ENCODE data around the gene IL36A.
A peak's percentile ranks its signal among the peaks of the same experiment; 100 is the strongest.

Gene IL36A, protein sequence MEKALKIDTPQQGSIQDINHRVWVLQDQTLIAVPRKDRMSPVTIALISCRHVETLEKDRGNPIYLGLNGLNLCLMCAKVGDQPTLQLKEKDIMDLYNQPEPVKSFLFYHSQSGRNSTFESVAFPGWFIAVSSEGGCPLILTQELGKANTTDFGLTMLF

GRCh38 chr2:113005030-113005509 lies at the start of gene IL36A:
TSS of gene IL36A (plus strand) at chr2:113005459. CDS start at chr2:113005872, 413 bp downstream.
- H3K27me3 Mint-ChIP-seq = peaks cover 48% of the 10 kb centered on the region
- H3K4me1 Mint-ChIP-seq = no peaks in the 10 kb centered on the region
- H3K36me3 Mint-ChIP-seq = no peaks in the 10 kb centered on the region
- no peak within 1 kb of the TSS for H3K27ac Mint-ChIP-seq
- no peak within 1 kb of the TSS for H3K4me3 Mint-ChIP-seq
- peaks cover 12% of the 10 kb centered on the region for H3K9me3 Mint-ChIP-seq
- ATAC-seq = no peak

DNA sequence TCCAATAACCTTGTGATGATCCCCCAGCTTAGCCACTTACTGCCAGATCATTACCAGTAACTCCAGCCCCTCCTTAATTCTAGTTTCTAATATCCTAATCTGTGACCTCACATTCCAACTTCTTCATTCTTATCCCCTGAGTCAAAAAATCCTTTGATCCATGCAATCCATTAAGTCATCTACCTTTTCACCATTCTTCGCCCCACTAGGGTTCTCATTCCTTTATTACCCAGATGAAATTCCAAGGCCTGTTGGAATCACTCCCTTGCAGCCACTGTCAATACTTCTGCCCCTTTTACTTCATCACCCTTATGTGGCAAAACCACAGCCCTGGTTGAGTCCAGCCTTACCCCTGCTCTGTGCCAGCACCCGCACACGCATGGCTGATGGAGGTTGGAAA lies 47.7 kb upstream of the IL36A start:
- Mint-ChIP-seq H3K4me3 (no peak overlapping the region), H3K36me3 (no peaks in the 10 kb centered on the region), H3K27ac (no peak overlapping the region), H3K27me3 (peaks cover 6% of the 10 kb centered on the region), H3K9me3 (no peaks in the 10 kb centered on the region), H3K4me1 (no peaks in the 10 kb centered on the region)
- ATAC-seq = no peak

DNA sequence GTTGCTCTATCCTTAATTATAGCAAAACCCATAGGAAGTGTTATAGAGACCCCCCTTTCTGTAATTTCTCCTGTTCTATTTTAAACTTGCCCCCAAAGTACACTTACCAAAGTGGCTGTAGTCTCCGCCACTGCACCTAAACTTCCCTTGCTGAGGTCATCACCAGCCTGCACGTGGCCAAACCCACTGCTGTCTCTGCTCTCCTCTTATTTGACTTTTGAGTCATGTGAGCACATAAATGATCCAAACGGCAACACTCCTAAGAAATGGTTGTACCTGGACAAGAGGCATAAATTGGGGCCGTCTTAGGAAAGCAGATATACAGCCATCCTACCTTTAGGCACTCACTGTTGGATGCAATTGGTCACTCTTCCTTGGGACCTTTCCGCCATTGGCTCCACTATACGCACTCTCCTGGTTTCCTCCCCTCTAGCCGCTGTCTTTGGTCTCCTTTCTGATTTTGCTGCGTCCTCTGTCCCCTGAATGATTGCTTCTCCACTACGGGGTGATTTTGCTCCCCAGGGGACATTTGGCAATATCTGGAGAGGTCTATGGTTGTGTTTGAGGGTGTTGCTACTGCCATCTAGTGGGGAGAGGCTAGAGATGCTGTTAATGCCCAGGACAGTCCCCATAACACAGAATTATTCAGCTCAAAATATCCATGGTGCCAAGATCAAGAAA lies 46.7 kb upstream of the IL36A start:
- peak; percentile 71 for ATAC-seq
- Mint-ChIP-seq H3K9me3 (no peaks in the 10 kb centered on the region), H3K27me3 (no peaks in the 10 kb centered on the region), H3K36me3 (no peaks in the 10 kb centered on the region), H3K27ac (no peak overlapping the region), H3K4me1 (no peaks in the 10 kb centered on the region), H3K4me3 (no peak overlapping the region)

DNA sequence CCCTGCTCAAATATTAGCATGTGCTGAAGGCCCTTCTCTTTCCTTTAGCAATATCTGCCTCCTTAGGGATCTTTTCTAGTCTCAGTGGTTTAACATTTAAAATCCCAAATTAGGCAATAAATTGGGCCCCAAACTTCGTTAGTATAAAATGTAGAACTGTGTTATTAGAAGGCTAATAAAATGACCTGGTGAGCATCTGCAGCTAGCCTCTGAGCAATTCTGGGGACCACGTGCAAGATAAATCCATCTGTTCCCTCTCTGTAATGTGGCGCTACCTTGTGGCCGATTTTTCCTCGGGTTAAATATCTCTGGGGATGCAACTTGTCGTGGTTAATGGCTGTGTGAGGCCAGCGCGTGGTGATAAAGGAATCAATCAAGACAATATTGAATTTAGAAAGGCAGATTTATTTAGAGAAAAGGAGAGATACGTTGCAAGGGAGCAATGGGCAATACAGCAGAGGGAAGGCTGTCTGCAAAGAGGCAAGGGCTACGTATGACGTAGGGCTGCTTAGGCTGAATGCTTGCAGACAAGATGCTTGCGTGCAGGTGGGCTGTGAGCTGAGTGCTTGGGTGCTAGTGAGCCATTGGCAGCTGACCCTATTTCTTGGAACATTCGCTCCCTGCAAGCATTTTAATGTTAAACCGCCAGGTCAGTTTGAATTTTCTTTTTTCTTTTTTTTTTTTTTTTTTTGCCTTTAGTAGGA lies 46.0 kb upstream of the IL36A start:
- no peaks in the 10 kb centered on the region for H3K36me3 Mint-ChIP-seq
- no peaks in the 10 kb centered on the region for H3K4me1 Mint-ChIP-seq
- no peaks in the 10 kb centered on the region for H3K9me3 Mint-ChIP-seq
- no peaks in the 10 kb centered on the region for H3K27me3 Mint-ChIP-seq
- no peak for ATAC-seq
- no peak overlapping the region for H3K4me3 Mint-ChIP-seq
- no peak overlapping the region for H3K27ac Mint-ChIP-seq

- Mint-ChIP-seq H3K36me3 (no peaks in the 10 kb centered on the region), H3K27me3 (no peaks in the 10 kb centered on the region), H3K4me3 (no peak overlapping the region)
Observed at GRCh38 chr2:112960230-112960825, 44.9 kb upstream of the IL36A start.

GRCh38 chr2:112962308-112963175 lies 42.7 kb upstream of the IL36A start:
- Mint-ChIP-seq H3K9me3 (no peaks in the 10 kb centered on the region), H3K4me1 (no peaks in the 10 kb centered on the region), H3K27ac (no peak overlapping the region)

More at GRCh38 chr2:112960230-112960825, 44.9 kb upstream of the IL36A start:
- no peak overlapping the region for H3K27ac Mint-ChIP-seq
- H3K9me3 Mint-ChIP-seq = no peaks in the 10 kb centered on the region
- no peaks in the 10 kb centered on the region for H3K4me1 Mint-ChIP-seq
- no peak for ATAC-seq

DNA sequence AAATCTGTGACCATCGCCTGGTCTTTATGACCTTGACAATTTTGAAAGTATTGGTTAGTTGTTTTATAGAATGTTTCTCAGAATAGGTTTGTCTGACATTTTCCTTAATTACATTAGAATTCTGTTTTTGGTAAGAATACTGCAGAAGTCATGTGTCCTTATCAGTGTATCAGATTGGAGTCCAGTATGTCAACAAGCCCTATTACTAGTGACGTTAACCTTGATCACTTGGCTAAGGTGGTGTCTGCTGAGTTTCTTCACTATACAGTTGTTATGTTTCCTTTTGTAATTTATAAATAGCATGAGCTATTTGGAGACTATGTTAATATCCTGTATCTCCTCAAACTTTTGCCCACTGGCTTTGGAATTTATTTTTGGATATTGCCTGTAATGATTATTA lies 38.2 kb upstream of the IL36A start:
- Mint-ChIP-seq H3K36me3 (no peaks in the 10 kb centered on the region), H3K9me3 (no peaks in the 10 kb centered on the region), H3K4me1 (no peaks in the 10 kb centered on the region), H3K27ac (no peak overlapping the region), H3K27me3 (peaks cover 14% of the 10 kb centered on the region), H3K4me3 (no peak overlapping the region)
- ATAC-seq = no peak

More at GRCh38 chr2:112962308-112963175, 42.7 kb upstream of the IL36A start:
- no peak for ATAC-seq
- Mint-ChIP-seq H3K4me3 (no peak overlapping the region), H3K27me3 (no peaks in the 10 kb centered on the region), H3K36me3 (no peaks in the 10 kb centered on the region)

DNA sequence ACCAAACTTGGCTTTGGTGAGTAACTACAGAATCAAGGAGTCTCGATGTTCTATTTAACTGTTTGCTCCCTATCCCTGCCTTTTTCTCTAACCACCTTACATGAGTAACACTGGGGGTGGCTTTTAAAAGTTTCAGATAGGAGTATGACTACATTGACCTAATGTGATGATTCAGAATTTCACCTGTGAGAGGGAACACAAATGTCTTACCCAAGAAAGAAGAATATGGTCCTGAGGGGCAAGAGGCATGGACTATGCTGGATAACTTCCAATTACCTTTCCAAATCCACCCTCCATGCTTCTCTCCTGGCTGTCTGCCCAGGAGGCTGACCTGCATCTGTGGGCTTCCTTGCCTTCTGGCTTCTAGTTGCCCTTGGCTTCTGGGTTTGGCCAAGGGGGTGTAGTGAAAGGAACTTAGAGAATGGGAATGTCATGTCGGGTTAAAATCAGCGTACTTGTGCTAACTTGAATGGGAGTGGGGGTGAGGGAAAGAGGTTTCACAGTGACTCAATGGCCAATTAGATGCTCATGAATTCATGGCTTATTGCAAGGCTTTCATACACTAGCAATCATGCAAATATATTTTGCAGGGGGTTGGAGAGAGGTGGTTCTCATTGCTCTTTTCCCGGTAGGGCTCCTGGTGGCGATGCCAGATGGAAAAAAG lies 32.7 kb upstream of the IL36A start:
- H3K36me3 Mint-ChIP-seq = no peaks in the 10 kb centered on the region
- no peak overlapping the region for H3K27ac Mint-ChIP-seq
- peaks cover 34% of the 10 kb centered on the region for H3K27me3 Mint-ChIP-seq
- H3K4me3 Mint-ChIP-seq = no peak overlapping the region
- peak; percentile 42 for ATAC-seq
- H3K4me1 Mint-ChIP-seq = no peaks in the 10 kb centered on the region
- no peaks in the 10 kb centered on the region for H3K9me3 Mint-ChIP-seq

- H3K4me1 Mint-ChIP-seq = no peaks in the 10 kb centered on the region
- no peaks in the 10 kb centered on the region for H3K9me3 Mint-ChIP-seq
- ATAC-seq = no peak
- H3K36me3 Mint-ChIP-seq = no peaks in the 10 kb centered on the region
- no peak overlapping the region for H3K27ac Mint-ChIP-seq
- no peak overlapping the region for H3K4me3 Mint-ChIP-seq
- H3K27me3 Mint-ChIP-seq = peaks cover 34% of the 10 kb centered on the region
Observed at GRCh38 chr2:112973156-112973555, 32.1 kb upstream of the IL36A start.

DNA sequence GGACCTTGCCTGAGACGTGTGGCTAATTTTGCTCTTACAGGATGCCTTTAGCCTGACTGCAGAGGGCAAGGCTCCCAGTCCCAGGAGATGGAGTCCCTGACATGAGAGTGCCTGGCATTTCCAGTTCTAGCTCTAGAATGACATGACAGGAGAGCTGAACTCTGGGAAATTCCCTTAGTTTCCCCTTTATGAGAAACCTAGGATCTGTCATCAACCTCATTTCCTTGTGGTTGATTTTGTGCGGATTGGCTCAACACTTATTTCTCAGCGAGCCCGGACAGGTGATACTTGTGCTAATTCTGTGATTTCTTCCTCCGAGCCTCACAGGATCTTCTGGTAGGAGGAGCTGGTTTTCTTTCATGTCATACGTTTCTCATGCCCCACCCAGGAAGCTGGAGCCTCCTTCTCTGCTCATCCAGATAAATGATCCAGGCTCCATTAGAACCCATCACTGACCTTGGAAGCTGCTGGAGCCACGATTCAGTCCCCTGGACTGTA lies 27.7 kb upstream of the IL36A start, which contains the start of gene IL36G:
TSS of gene IL36G (plus strand) at position 448 of the 498 bp plus-strand sequence. CDS start 633 bp downstream, outside the sequence.
- H3K27ac Mint-ChIP-seq = peak within 1 kb of the TSS; percentile 38
- peak; percentile 15 for ATAC-seq

DNA sequence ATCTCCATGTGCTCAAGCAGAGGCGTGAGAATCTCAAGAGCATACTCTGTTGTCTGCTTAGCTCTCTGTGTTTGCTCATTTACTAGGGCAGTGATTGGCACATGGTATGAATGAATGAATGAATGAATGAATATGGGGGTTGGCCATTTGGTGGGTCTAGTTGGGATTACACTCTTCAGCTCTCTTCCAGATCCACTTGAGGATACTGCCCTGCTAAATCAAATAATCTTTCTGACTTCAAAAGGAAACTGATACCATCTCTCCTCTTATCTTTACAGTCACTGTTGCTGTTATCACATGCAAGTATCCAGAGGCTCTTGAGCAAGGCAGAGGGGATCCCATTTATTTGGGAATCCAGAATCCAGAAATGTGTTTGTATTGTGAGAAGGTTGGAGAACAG lies 25.5 kb upstream of the IL36A start:
- Mint-ChIP-seq H3K27ac (peak overlapping the region; percentile 76), H3K36me3 (no peaks in the 10 kb centered on the region), H3K4me1 (peaks cover 11% of the 10 kb centered on the region), H3K27me3 (peaks cover 20% of the 10 kb centered on the region), H3K4me3 (no peak overlapping the region), H3K9me3 (no peaks in the 10 kb centered on the region)
- ATAC-seq = no peak

More for the DNA sequence above, 27.7 kb upstream of the IL36A start, which contains the start of gene IL36G:
- no peaks in the 10 kb centered on the region for H3K9me3 Mint-ChIP-seq
- peaks cover 11% of the 10 kb centered on the region for H3K4me1 Mint-ChIP-seq
- H3K27me3 Mint-ChIP-seq = peaks cover 20% of the 10 kb centered on the region
- no peaks in the 10 kb centered on the region for H3K36me3 Mint-ChIP-seq
- H3K4me3 Mint-ChIP-seq = no peak within 1 kb of the TSS

GRCh38 chr2:112980537-112980936 lies 24.7 kb upstream of the IL36A start:
- Mint-ChIP-seq H3K27ac (peak overlapping the region; percentile 76), H3K27me3 (peaks cover 19% of the 10 kb centered on the region), H3K4me3 (no peak overlapping the region), H3K36me3 (no peaks in the 10 kb centered on the region), H3K4me1 (peaks cover 11% of the 10 kb centered on the region), H3K9me3 (no peaks in the 10 kb centered on the region)
- no peak for ATAC-seq

- Mint-ChIP-seq H3K4me1 (peaks cover 5% of the 10 kb centered on the region), H3K36me3 (no peaks in the 10 kb centered on the region), H3K27me3 (peaks cover 9% of the 10 kb centered on the region), H3K4me3 (no peak overlapping the region), H3K9me3 (peaks cover 5% of the 10 kb centered on the region), H3K27ac (no peak overlapping the region)
- peak; percentile 75 for ATAC-seq
Observed at GRCh38 chr2:112985090-112985489, 20.2 kb upstream of the IL36A start.

DNA sequence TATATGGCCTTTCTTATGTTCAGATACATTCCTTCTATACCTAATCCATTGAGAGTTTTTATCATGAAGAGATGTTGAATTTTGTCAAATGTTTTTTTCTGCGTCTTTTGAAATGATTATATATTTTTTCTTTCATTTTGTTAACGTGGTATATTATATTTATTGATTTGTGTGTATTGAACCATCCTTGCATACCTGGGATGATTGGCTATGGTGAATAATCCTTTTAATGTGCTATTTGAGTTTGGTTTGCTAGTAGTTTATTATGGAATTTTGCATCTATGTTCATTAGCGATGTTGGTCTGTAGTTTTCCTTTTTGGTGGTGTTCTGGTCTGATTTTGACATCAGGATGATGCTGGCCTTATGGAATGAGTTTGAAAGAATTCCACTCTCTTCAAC lies 15.6 kb upstream of the IL36A start:
- no peak overlapping the region for H3K4me3 Mint-ChIP-seq
- no peak overlapping the region for H3K27ac Mint-ChIP-seq
- peaks cover 6% of the 10 kb centered on the region for H3K36me3 Mint-ChIP-seq
- H3K9me3 Mint-ChIP-seq = peaks cover 21% of the 10 kb centered on the region
- no peak for ATAC-seq
- no peaks in the 10 kb centered on the region for H3K4me1 Mint-ChIP-seq
- peaks cover 22% of the 10 kb centered on the region for H3K27me3 Mint-ChIP-seq
